HEK293 (cell line): ENCODE data around the gene AK1.

Experiments used
- OVOL3 ChIP-seq: fragments of 450-650 bp; formaldehyde crosslinking; IDR thresholded peaks from 2 replicates; pipeline ENCODE4 v1.5.1; 2016; ENCODE audit warnings: missing biosample characterization, missing genetic modification characterization
- TCF7L2 ChIP-seq: IDR thresholded peaks from 2 replicates; pipeline ENCODE4 v1.6.1; 2011; ENCODE audit warnings: low read depth, mild to moderate bottlenecking, inconsistent platforms, low read length, moderate library complexity, borderline replicate concordance
- YY1 ChIP-seq: fragments of 450-650 bp; formaldehyde crosslinking; IDR thresholded peaks from 2 replicates; pipeline ENCODE4 v1.5.1; 2018; ENCODE audit warnings: missing biosample characterization, missing genetic modification characterization
- ZNF521 ChIP-seq: fragments of 450-650 bp; formaldehyde crosslinking; IDR thresholded peaks from 2 replicates; pipeline ENCODE4 v1.5.1; 2017; ENCODE audit warnings: missing biosample characterization, mild to moderate bottlenecking, missing genetic modification characterization
- TF ChIP-seq, protein P1 (sequence below): fragments of 450-650 bp; formaldehyde crosslinking; IDR thresholded peaks from 2 replicates; pipeline ENCODE4 v1.5.1; 2016; ENCODE audit warnings: missing biosample characterization, missing genetic modification characterization
- TF ChIP-seq, protein P2 (sequence below): fragments of 450-650 bp; formaldehyde crosslinking; IDR thresholded peaks from 2 replicates; pipeline ENCODE4 v1.5.1; 2016; ENCODE audit warnings: missing biosample characterization, missing genetic modification characterization
- TF ChIP-seq, protein P3 (sequence below): fragments of 450-650 bp; formaldehyde crosslinking; IDR thresholded peaks from 2 replicates; pipeline ENCODE4 v1.5.1; 2016; ENCODE audit warnings: missing biosample characterization, missing genetic modification characterization

- no peak for TF ChIP-seq TCF7L2
- TF ChIP-seq, protein P1, sequence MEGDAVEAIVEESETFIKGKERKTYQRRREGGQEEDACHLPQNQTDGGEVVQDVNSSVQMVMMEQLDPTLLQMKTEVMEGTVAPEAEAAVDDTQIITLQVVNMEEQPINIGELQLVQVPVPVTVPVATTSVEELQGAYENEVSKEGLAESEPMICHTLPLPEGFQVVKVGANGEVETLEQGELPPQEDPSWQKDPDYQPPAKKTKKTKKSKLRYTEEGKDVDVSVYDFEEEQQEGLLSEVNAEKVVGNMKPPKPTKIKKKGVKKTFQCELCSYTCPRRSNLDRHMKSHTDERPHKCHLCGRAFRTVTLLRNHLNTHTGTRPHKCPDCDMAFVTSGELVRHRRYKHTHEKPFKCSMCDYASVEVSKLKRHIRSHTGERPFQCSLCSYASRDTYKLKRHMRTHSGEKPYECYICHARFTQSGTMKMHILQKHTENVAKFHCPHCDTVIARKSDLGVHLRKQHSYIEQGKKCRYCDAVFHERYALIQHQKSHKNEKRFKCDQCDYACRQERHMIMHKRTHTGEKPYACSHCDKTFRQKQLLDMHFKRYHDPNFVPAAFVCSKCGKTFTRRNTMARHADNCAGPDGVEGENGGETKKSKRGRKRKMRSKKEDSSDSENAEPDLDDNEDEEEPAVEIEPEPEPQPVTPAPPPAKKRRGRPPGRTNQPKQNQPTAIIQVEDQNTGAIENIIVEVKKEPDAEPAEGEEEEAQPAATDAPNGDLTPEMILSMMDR (tag by site-specific recombination) = no peak
- TF ChIP-seq, protein P2, sequence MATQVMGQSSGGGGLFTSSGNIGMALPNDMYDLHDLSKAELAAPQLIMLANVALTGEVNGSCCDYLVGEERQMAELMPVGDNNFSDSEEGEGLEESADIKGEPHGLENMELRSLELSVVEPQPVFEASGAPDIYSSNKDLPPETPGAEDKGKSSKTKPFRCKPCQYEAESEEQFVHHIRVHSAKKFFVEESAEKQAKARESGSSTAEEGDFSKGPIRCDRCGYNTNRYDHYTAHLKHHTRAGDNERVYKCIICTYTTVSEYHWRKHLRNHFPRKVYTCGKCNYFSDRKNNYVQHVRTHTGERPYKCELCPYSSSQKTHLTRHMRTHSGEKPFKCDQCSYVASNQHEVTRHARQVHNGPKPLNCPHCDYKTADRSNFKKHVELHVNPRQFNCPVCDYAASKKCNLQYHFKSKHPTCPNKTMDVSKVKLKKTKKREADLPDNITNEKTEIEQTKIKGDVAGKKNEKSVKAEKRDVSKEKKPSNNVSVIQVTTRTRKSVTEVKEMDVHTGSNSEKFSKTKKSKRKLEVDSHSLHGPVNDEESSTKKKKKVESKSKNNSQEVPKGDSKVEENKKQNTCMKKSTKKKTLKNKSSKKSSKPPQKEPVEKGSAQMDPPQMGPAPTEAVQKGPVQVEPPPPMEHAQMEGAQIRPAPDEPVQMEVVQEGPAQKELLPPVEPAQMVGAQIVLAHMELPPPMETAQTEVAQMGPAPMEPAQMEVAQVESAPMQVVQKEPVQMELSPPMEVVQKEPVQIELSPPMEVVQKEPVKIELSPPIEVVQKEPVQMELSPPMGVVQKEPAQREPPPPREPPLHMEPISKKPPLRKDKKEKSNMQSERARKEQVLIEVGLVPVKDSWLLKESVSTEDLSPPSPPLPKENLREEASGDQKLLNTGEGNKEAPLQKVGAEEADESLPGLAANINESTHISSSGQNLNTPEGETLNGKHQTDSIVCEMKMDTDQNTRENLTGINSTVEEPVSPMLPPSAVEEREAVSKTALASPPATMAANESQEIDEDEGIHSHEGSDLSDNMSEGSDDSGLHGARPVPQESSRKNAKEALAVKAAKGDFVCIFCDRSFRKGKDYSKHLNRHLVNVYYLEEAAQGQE (tag by site-specific recombination) = no peak
- TF ChIP-seq YY1 = no peak
- TF ChIP-seq OVOL3 (tag by site-specific recombination) = no peak
- TF ChIP-seq, protein P3, sequence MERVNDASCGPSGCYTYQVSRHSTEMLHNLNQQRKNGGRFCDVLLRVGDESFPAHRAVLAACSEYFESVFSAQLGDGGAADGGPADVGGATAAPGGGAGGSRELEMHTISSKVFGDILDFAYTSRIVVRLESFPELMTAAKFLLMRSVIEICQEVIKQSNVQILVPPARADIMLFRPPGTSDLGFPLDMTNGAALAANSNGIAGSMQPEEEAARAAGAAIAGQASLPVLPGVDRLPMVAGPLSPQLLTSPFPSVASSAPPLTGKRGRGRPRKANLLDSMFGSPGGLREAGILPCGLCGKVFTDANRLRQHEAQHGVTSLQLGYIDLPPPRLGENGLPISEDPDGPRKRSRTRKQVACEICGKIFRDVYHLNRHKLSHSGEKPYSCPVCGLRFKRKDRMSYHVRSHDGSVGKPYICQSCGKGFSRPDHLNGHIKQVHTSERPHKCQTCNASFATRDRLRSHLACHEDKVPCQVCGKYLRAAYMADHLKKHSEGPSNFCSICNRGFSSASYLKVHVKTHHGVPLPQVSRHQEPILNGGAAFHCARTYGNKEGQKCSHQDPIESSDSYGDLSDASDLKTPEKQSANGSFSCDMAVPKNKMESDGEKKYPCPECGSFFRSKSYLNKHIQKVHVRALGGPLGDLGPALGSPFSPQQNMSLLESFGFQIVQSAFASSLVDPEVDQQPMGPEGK (tag by site-specific recombination) = no peak
- no peak for TF ChIP-seq ZNF521
These were observed 4.9 kb downstream of the AK1 start for GRCh38 chr9:127872369-127873222.
